SKM-1 (cell line): Measurements from ENCODE around the gene CDH23.

Experiments
- DNase-seq: peaks from one replicate; lab custom pipeline; 2025; ENCODE audit not compliant: unreplicated experiment; lab: John Stamatoyannopoulos, UW

The CDH23 gene

GRCh38 chr10:71695502-71696476 is 299.1 kb downstream of the CDH23 start:
- no peak for DNase-seq

GRCh38 chr10:71696628-71697326 is 300.1 kb downstream of the CDH23 start:
- DNase-seq: peak; percentile 59

- no peak for DNase-seq
Measured at GRCh38 chr10:71697938-71698709, 301.4 kb downstream of the CDH23 start.

GRCh38 chr10:71698737-71699136 is 302.0 kb downstream of the CDH23 start:
- no peak for DNase-seq

- DNase-seq: no peak
Measured at GRCh38 chr10:71700731-71701368, 304.1 kb downstream of the CDH23 start.

- peak; percentile 8 for DNase-seq
Measured at GRCh38 chr10:71701496-71702132, 304.9 kb downstream of the CDH23 start.

GRCh38 chr10:71703577-71703976 is 306.9 kb downstream of the CDH23 start:
- DNase-seq: no peak

- DNase-seq: no peak
Measured at GRCh38 chr10:71704816-71705215, 308.1 kb downstream of the CDH23 start.

GRCh38 chr10:71705582-71705981 is 308.9 kb downstream of the CDH23 start:
- DNase-seq: no peak

- no peak for DNase-seq
Measured at GRCh38 chr10:71706216-71707121, 309.7 kb downstream of the CDH23 start.

- DNase-seq: no peak
Measured at GRCh38 chr10:71707240-71707789, 310.6 kb downstream of the CDH23 start.

- peak; percentile 36 for DNase-seq
Measured at GRCh38 chr10:71708301-71708703, 311.6 kb downstream of the CDH23 start.

GRCh38 chr10:71708897-71709882 is 312.5 kb downstream of the CDH23 start:
- DNase-seq: no peak

- no peak for DNase-seq
Measured at GRCh38 chr10:71710519-71710918, 313.8 kb downstream of the CDH23 start.

- DNase-seq: no peak
Measured at GRCh38 chr10:71711052-71711623, 314.4 kb downstream of the CDH23 start.

- DNase-seq: no peak
Measured at GRCh38 chr10:71712170-71712569, 315.4 kb downstream of the CDH23 start.

- DNase-seq: no peak
Measured at GRCh38 chr10:71712572-71713134, 315.9 kb downstream of the CDH23 start.
